ENCODE results near the gene SELENBP1. TPM values are rescaled to one million over a fixed set of nuclear protein-coding genes. Genes with fewer than 3 reads are reported as not detected.

SELENBP1 gene
- total and polyA plus RNA-seq, 9 of the 15 experiments (the other 6 are each of a cell fraction or from before 2014, with no cell fraction given), result 25.8 to 81.2 (median 47.1) TPM

DNA sequence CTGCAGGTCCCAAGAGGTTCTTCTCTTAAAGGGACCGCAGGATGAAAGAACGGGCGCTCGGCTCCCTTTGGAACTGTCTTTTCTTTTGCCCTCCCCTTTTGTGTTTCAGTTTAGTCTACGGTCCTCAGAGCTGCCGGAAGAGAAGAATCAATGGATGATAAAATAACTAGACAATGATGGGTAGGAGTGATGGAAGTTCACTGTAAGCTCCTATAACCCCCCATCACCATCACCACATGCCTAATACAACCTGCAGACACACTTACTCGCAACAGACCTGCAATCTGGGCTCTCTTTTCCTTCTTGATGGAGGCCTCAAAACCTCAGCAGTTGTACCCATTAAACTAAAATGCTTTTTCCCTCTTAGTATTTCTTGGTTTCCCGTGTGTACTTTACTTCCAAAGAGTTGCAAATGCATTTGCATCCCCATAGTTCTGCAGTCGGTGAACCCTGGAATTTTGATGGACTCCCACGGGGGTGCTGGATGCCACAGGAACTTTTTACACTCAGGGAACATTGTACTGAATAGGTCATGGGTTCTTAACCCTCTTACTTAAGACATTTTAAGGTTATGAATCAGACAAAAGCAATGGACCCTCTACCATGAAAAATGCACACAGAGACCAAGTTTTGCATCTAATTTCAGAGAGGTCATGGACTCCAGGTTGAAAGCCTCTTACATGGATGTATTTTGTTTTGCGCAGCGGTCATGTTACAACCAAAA is 24.8 kb downstream of the SELENBP1 start (continued):
- 0 out of 6 replicates have a peak, but pooled peaks of 1 of the 3 experiments have one; percentile 6 for TF ChIP-seq ZBTB11 (CRISPR knock-in tag; IDR thresholded peaks at IDR 0.05)
- TF ChIP-seq, protein P1, sequence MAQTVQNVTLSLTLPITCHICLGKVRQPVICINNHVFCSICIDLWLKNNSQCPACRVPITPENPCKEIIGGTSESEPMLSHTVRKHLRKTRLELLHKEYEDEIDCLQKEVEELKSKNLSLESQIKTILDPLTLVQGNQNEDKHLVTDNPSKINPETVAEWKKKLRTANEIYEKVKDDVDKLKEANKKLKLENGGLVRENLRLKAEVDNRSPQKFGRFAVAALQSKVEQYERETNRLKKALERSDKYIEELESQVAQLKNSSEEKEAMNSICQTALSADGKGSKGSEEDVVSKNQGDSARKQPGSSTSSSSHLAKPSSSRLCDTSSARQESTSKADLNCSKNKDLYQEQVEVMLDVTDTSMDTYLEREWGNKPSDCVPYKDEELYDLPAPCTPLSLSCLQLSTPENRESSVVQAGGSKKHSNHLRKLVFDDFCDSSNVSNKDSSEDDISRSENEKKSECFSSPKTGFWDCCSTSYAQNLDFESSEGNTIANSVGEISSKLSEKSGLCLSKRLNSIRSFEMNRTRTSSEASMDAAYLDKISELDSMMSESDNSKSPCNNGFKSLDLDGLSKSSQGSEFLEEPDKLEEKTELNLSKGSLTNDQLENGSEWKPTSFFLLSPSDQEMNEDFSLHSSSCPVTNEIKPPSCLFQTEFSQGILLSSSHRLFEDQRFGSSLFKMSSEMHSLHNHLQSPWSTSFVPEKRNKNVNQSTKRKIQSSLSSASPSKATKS (CRISPR knock-in tag; IDR thresholded peaks at IDR 0.05), result no peak
- TF ChIP-seq FOXO4 (CRISPR knock-in tag; IDR thresholded peaks at IDR 0.05), result no peak
- no peak for TF ChIP-seq DIDO1 (tag; IDR thresholded peaks at IDR 0.05; ENCODE audit: low read depth)
